ENCODE data around the gene CPEB4.

The CPEB4 gene

DNA sequence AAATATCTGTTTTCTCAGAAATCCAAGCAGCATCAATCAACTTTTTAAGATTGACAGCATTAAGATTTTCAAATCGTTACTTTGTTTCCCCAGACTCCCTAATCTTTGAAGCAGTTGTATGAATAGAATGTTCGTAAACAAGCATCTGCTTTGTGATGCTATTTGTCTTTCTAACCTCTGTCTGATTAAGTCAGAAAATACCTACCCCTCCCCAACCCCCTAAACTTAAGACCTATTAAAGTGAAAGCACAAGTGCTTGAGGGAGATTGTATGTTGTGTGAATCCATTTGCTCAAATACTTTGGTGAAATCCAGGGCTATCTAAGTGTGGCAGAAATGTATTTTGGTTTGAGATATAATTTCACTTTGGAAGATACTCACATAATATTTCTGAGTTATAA lies 53.0 kb downstream of the CPEB4 start:
- TF ChIP-seq, protein P1, sequence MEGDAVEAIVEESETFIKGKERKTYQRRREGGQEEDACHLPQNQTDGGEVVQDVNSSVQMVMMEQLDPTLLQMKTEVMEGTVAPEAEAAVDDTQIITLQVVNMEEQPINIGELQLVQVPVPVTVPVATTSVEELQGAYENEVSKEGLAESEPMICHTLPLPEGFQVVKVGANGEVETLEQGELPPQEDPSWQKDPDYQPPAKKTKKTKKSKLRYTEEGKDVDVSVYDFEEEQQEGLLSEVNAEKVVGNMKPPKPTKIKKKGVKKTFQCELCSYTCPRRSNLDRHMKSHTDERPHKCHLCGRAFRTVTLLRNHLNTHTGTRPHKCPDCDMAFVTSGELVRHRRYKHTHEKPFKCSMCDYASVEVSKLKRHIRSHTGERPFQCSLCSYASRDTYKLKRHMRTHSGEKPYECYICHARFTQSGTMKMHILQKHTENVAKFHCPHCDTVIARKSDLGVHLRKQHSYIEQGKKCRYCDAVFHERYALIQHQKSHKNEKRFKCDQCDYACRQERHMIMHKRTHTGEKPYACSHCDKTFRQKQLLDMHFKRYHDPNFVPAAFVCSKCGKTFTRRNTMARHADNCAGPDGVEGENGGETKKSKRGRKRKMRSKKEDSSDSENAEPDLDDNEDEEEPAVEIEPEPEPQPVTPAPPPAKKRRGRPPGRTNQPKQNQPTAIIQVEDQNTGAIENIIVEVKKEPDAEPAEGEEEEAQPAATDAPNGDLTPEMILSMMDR (IDR thresholded peaks at IDR 0.05; ENCODE audit: control insufficient read depth, insufficient read depth, low read depth, low read length, missing control alignments), result no peak
- no peak for DNase-seq (ENCODE audit: low read depth)
- no peak overlapping the region for H3K4me3 ChIP-seq (ENCODE audit: control insufficient read depth, low read depth, low read length)

DNA sequence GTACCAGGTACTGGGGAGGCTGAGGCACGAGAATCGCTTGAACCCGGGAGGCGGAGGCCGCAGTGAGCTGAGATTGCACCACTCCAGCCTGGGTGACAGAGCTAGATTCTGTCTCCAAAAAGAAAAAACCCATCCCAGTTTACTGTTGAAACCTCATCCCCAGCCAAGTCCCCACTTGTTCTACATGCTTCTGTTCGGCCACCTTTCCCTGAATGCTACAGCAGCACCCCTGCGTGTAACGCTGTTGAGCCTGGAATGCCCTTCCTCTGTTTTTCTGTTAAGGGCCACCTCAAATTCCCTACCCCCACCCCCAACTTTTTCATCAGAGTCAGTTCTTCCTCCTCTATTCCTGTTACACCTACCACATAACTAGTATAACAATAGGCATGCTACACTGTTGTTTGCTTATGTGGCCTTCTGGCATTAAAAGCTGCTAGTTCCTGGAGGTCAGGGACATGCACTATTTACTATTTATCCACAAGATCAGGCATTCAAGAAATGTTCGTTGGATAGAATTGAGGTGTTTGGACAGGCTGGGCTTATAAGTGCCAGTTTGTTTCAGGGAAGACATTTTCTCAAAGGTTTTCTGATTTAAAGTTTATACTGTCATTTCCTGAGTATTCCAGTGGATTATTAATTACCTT lies 53.7 kb downstream of the CPEB4 start:
- no peak for DNase-seq (ENCODE audit: low read depth)
- no peak overlapping the region for H3K4me3 ChIP-seq (ENCODE audit: control insufficient read depth, low read depth, low read length)
- TF ChIP-seq, protein P1 (IDR thresholded peaks at IDR 0.05; ENCODE audit: control insufficient read depth, insufficient read depth, low read depth, low read length, missing control alignments), result no peak

DNA sequence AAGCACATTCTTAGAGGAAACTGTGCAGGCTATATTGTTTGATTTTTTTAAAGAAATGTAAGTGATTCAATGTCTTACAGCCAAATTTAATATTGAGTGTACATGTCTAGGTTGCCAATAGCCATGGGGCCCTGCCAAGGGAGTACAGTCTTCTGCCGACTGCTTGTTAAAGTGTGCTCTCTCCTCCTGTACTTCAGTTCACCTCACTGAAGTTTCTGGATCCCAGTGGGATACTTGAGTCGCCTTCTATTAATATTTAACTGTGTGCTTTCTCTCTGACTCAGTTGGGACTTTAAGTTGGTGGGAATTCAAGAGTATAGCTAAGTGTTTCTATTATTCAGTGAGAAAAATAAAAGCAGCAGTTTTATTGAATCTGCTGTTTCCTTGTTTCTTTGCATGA lies 56.4 kb downstream of the CPEB4 start:
- H3K4me3 ChIP-seq (ENCODE audit: control insufficient read depth, low read depth, low read length), result no peak overlapping the region
- no peak for DNase-seq (ENCODE audit: low read depth)
- TF ChIP-seq, protein P1 (IDR thresholded peaks at IDR 0.05; ENCODE audit: control insufficient read depth, insufficient read depth, low read depth, low read length, missing control alignments), result no peak

DNA sequence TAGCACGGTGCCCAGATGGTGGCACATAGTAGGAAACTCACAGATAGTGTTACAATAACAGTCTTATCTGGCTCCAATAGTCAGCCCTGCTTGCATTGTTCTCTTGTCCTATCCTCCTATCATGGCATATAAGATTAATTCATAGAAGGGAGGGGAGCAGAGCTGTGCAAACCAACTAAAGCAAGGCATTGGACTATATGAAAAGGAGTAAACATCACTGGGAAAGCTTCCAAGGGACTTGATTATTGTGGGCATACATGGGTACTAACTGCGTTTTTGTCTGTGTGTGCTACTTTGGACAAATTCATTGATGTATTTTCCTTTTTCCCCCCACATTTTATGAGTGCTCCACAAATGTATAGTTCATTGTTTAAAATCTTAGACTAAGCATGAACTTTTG lies 57.0 kb downstream of the CPEB4 start:
- DNase-seq (ENCODE audit: low read depth), result no peak
- TF ChIP-seq, protein P1 (IDR thresholded peaks at IDR 0.05; ENCODE audit: control insufficient read depth, insufficient read depth, low read depth, low read length, missing control alignments), result no peak
- no peak overlapping the region for H3K4me3 ChIP-seq (ENCODE audit: control insufficient read depth, low read depth, low read length)

DNA sequence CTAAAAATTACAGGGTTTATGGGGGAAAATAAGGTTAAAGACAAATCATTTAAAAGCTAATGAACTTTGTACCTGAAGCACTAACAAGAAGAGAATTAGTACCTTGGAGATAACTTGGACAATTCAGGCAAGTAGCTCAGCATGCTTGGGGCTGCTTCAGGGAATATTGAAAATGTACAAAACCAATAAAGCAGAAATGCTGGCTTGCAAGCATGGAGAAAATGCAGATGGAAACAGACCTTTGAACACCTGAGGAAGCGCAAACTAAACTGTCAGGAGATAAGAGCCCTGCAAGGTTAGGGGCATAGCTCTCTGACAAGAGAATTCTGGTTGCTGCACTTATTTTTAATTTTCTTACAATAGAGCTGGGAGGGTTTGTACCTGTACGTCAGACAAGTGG lies 58.2 kb downstream of the CPEB4 start:
- TF ChIP-seq, protein P1 (IDR thresholded peaks at IDR 0.05; ENCODE audit: control insufficient read depth, insufficient read depth, low read depth, low read length, missing control alignments), result no peak
- no peak for DNase-seq (ENCODE audit: low read depth)
- H3K4me3 ChIP-seq (ENCODE audit: control insufficient read depth, low read depth, low read length), result no peak overlapping the region

DNA sequence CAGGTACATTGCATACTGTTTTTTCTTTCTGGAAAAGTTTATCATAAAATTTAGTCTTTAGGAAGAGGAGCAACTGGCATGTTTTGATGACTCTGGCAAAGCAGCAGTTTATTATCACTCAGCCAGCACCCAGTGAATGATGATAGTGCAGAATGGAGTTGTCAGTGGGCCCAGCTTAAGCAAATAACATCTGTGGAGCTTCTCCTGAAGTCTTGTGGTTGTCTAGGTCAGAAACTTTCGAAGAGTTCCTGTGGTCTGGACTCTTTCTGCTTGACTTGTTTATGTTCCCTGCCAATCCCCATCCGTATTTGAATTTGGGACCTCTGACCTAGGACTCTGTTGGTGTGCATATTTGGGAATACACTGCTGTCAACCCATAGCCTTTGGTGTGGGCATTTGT lies 62.7 kb downstream of the CPEB4 start:
- H3K4me3 ChIP-seq (ENCODE audit: control insufficient read depth, low read depth, low read length), result no peak overlapping the region
- TF ChIP-seq, protein P1 (IDR thresholded peaks at IDR 0.05; ENCODE audit: control insufficient read depth, insufficient read depth, low read depth, low read length, missing control alignments), result no peak
- no peak for DNase-seq (ENCODE audit: low read depth)

Measured in AG09309 (cell line).